Ovary (tissue), 9 donors: Measurements from ENCODE around the gene BSCL2. TPM values are rescaled to one million over a fixed set of nuclear protein-coding genes. Genes with fewer than 3 reads are reported as not detected.
"Not testable (repeated sequence)": the region's sequence is repeated elsewhere in the genome, so short reads cannot be mapped to it uniquely, and the experiment has no call there.

ENCODE experiments used
- DNase-seq, 5 donors: peaks; one replicate each; pipeline ENCODE4 v3.0.0-alpha.2; 2019 to 2020
- H3K27ac ChIP-seq, 2 donors: fragments of 200-600 bp; one replicate each; pipeline versions ENCODE4 v1.5.1 to v1.8.0; 2019 to 2022
- H3K27me3 ChIP-seq: fragments of 200-600 bp; one replicate; pipeline ENCODE4 v1.8.0; 2022
- H3K36me3 ChIP-seq: fragments of 200-600 bp; sonication (generic); one replicate; pipeline ENCODE4 v1.5.1; 2019
- H3K4me1 ChIP-seq: one replicate; pipeline ENCODE4 v1.8.1; 2013; ENCODE audit warnings: mild to moderate bottlenecking, moderate library complexity; ENCODE audit not compliant: insufficient read depth
- H3K4me3 ChIP-seq: fragments of 200-600 bp; sonication (generic); one replicate; pipeline ENCODE4 v1.5.1; 2017
- H3K9me3 ChIP-seq, 2 donors: fragments of 200-600 bp in 1 of 2; sonication (generic) in 1 of 2; one replicate each; pipeline versions ENCODE4 v1.5.1 to v1.8.1; 2013 to 2019; ENCODE audit warnings: mild to moderate bottlenecking in 1 of 2, moderate library complexity in 1 of 2
- CTCF ChIP-seq, 3 donors: fragments of 450-650 bp in 2 of 3; fragments of 200-600 bp in 1 of 3; IDR thresholded peaks; one replicate each; pipeline versions ENCODE4 v1.5.1 to v1.8.0; 2016 to 2022; ENCODE audit warnings: antibody characterized with exemption in 3 of 3, mild to moderate bottlenecking in 1 of 3
- EP300 ChIP-seq: sonication (generic); formaldehyde crosslinking; IDR thresholded peaks from one replicate; pipeline ENCODE4 v1.6.1; 2017; ENCODE audit warnings: antibody characterized with exemption
- POLR2A ChIP-seq: fragments of 450-650 bp; IDR thresholded peaks from one replicate; pipeline ENCODE4 v1.6.1; 2017; ENCODE audit warnings: antibody characterized with exemption, mild to moderate bottlenecking, moderate library complexity
- WGBS, 3 donors: extraction: QIAGEN DNeasy Blood & Tissue Kit in 1 of 3; methylation state at CpG; one replicate each; pipeline versions ENCODE4 v1.1.5 to v1.1.7; 2013 to 2017; 5-methylcytosine and 5-hydroxymethylcytosine counted together
- intact Hi-C, 4 donors: fragments of 100-400 bp; cut with DNase I; formaldehyde crosslinking; loops; one replicate each; pipeline versions ENCODE4 v1.11.0 to v1.15.1; 2022 to 2023
- polyA plus RNA-seq, 2 donors: library from polyadenylated mRNA; stranded (reverse); fragments of 200-250 nt in 1 of 2; fragments of 350-450 nt in 1 of 2; fragmentation: Illumina TruSeq in 1 of 2; extraction: RNeasy Lipid Tissue Mini Kit (QIAGEN cat#74804) in 1 of 2; gene quantifications; one replicate each; pipeline ENCODE4 v1.2.3, GENCODE V29; 2013 to 2014
- total RNA-seq, 7 donors: library from RNA; depleted of rRNA in 2 of 7; stranded (reverse); fragments of >200 nt in 2 of 7; fragmentation: NEBNext Ultra II Directional in 3 of 7; extraction: Animal tissue kit (Norgen Biotek cat#: 25700) in 3 of 7; gene quantifications; one replicate each; pipeline versions ENCODE4 v1.1.0 to v1.2.4, GENCODE V29; 2016 to 2023
- donor health status: DM: no; HTN: no; CAD: no; lungs with moderate emphysema.
- donor health status: DM: no; HTN: no; CAD: no.
- donor health status: Bipolar disorder and iron deficiency.
- donor health status: DM: yes; HTN: yes; CAD: no.
- donor health status: DM: no; HTN: no; CAD: no.
- donor health status: DM: yes; HTN: yes; CAD: no.

The BSCL2 gene
- total and polyA plus RNA-seq, 9 donors = 31.4 to 122 (median 57.2) TPM

- Histone ChIP-seq H3K9me3 (no peaks in the 10 kb centered on the region), H3K27ac (peak overlapping the region in 1 of 2 donors; percentile 84), H3K36me3 (no peaks in the 10 kb centered on the region), H3K27me3 (no peaks in the 10 kb centered on the region), H3K4me1 (peaks cover 7% of the 10 kb centered on the region), H3K4me3 (peak overlapping the region; percentile 87)
- 78 to 85% (median 79%) methylated on average over 15 of the region's 15 CpGs for WGBS, 3 donors
- peak in 1 of 5 donors; percentile 40 for DNase-seq
- intact Hi-C loops = no loop called here
- TF ChIP-seq EP300 (no peak), CTCF (IDR thresholded peaks at IDR 0.05) (no peak), POLR2A (no peak)
Measured at GRCh38 chr11:62752994-62753735, 45.9 kb upstream of the BSCL2 start.

- TF ChIP-seq EP300 = no peak
- no peak for TF ChIP-seq CTCF (IDR thresholded peaks at IDR 0.05)
- Histone ChIP-seq H3K27ac (no peak overlapping the region), H3K27me3 (no peaks in the 10 kb centered on the region), H3K36me3 (no peaks in the 10 kb centered on the region), H3K4me1 (peaks cover 7% of the 10 kb centered on the region), H3K9me3 (no peaks in the 10 kb centered on the region), H3K4me3 (no peak overlapping the region)
- no peak for DNase-seq
- intact Hi-C loops = no loop called here
- 95 to 96% (median 95%) methylated on average over 14 of the region's 14 CpGs for WGBS, 3 donors
Measured at GRCh38 chr11:62752177-62752785, 45.1 kb upstream of the BSCL2 start.

- DNase-seq, H3K27ac ChIP-seq, intact Hi-C loops, H3K27me3 ChIP-seq, H3K4me3 ChIP-seq, H3K4me1 ChIP-seq, H3K36me3 ChIP-seq, H3K9me3 ChIP-seq: not testable (repeated sequence)
- 79 to 89% (median 86%) methylated on average over 5 of the region's 5 CpGs for WGBS, 3 donors
Measured at GRCh38 chr11:62749931-62750330, 42.7 kb upstream of the BSCL2 start.

- TF ChIP-seq CTCF (IDR thresholded peaks at IDR 0.05) (no peak), EP300 (no peak), POLR2A (no peak)
- Histone ChIP-seq H3K9me3 (no peaks in the 10 kb centered on the region), H3K4me1 (no peaks in the 10 kb centered on the region), H3K27me3 (no peaks in the 10 kb centered on the region), H3K27ac (no peak overlapping the region), H3K4me3 (no peak overlapping the region), H3K36me3 (no peaks in the 10 kb centered on the region)
- intact Hi-C loops = no loop called here
- DNase-seq = no peak
- WGBS, 3 donors = 56 to 74% (median 72%) methylated on average over 9 of the region's 9 CpGs
Measured at GRCh38 chr11:62747475-62748160, 40.4 kb upstream of the BSCL2 start.

GRCh38 chr11:62737196-62737595, 30.0 kb upstream of the BSCL2 start:
- Histone ChIP-seq H3K4me1 (no peaks in the 10 kb centered on the region), H3K9me3 (no peaks in the 10 kb centered on the region), H3K4me3 (no peak overlapping the region), H3K27me3 (no peaks in the 10 kb centered on the region), H3K27ac (no peak overlapping the region), H3K36me3 (no peaks in the 10 kb centered on the region)
- TF ChIP-seq CTCF (IDR thresholded peaks at IDR 0.05) = no peak
- TF ChIP-seq EP300 = no peak
- TF ChIP-seq POLR2A = no peak
- DNase-seq = no peak
- intact Hi-C loops = no loop called here
